Gastrocnemius medialis (tissue), 4 donors: Measurements from ENCODE around the gene PTMA.
A peak's percentile ranks its signal among the peaks of the same experiment; 100 is the strongest.

Experiments
- POLR2A ChIP-seq, 2 donors: fragments of 450-650 bp; IDR thresholded peaks; one replicate each; pipeline ENCODE4 v1.6.1; 2017; ENCODE audit warnings: antibody characterized with exemption in 2 of 2, mild to moderate bottlenecking in 2 of 2, moderate library complexity in 2 of 2
- TF ChIP-seq, protein P1 (sequence below), 5 experiments: fragments of 450-650 bp in 3 of 5; fragments of 200-600 bp in 2 of 5; sonication (generic) in 2 of 5; IDR thresholded peaks in 4 of 5; conservative IDR thresholded peaks in 1 of 5; 1 replicate in 4 of 5; 2 replicates in 1 of 5; pipeline ENCODE4 v1.5.1; 2016 to 2019; ENCODE audit warnings: antibody characterized with exemption in 5 of 5, mild to moderate bottlenecking in 3 of 5, moderate library complexity in 3 of 5

DNA sequence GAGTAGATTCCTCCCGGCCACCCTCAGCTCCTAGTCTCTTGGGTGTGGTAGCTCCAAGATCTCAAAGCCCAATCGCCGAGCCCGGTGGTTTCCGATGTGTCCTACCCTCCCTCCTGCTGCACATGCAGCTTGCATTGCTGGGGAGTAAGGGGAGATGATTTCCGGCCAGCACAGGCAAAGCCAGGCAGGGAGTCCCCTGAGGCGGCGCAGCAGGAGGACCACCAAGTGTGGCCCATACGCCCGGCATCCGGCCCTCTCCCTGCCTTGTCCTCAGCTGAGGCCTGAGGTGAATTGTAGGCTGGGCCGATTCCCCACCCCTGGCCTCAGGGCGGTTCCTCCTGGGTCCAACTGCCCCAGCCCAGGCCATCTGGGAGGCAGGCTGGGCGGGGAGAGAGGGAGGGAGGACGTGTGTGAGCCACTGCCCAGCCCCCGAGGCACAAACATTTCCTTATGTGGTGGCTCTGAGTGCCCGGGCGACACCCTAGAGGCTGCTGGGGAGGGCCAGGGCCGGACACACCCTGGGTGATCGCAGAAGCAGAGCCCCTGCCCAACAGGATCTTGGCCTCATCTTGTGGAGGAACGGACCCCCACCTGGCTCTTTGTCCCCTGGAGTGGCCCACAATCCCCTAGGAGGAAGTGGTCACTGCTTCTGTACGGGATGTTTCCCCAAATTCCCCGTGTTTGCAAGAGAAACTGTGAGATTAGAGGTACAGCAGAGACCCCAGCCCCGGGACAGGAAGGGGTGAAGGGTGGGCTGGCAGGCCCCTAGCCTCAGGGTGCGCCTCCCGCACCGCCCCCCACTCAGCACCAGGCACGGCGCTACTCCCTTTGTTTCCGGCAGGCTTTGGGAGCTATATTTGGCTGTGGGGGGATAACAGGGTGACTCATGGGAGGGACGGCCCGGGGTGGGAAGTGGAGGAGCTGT lies 41.9 kb upstream of the PTMA start:
- TF ChIP-seq, protein P1, sequence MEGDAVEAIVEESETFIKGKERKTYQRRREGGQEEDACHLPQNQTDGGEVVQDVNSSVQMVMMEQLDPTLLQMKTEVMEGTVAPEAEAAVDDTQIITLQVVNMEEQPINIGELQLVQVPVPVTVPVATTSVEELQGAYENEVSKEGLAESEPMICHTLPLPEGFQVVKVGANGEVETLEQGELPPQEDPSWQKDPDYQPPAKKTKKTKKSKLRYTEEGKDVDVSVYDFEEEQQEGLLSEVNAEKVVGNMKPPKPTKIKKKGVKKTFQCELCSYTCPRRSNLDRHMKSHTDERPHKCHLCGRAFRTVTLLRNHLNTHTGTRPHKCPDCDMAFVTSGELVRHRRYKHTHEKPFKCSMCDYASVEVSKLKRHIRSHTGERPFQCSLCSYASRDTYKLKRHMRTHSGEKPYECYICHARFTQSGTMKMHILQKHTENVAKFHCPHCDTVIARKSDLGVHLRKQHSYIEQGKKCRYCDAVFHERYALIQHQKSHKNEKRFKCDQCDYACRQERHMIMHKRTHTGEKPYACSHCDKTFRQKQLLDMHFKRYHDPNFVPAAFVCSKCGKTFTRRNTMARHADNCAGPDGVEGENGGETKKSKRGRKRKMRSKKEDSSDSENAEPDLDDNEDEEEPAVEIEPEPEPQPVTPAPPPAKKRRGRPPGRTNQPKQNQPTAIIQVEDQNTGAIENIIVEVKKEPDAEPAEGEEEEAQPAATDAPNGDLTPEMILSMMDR (IDR thresholded peaks at IDR 0.05 in 4 of 5, conservative IDR thresholded peaks at IDR 0.05 in 1 of 5) = peak in 4 of 5 experiments; percentile 4 to 35 (median 20)
- peak; percentile 90 to 96 for TF ChIP-seq POLR2A (IDR thresholded peaks at IDR 0.05)
